Activated CD8-positive, alpha-beta memory T cell treated with anti-CD3 and anti-CD28 coated beads, Interleukin-2, amount 50 U/mL, for 48 hours (primary cell): Measurements from ENCODE around the gene CABCOCO1.

Experiments
- DNase-seq: peaks from one replicate; pipeline ENCODE4 v3.0.0-alpha.2; 2020

CABCOCO1 gene

DNA sequence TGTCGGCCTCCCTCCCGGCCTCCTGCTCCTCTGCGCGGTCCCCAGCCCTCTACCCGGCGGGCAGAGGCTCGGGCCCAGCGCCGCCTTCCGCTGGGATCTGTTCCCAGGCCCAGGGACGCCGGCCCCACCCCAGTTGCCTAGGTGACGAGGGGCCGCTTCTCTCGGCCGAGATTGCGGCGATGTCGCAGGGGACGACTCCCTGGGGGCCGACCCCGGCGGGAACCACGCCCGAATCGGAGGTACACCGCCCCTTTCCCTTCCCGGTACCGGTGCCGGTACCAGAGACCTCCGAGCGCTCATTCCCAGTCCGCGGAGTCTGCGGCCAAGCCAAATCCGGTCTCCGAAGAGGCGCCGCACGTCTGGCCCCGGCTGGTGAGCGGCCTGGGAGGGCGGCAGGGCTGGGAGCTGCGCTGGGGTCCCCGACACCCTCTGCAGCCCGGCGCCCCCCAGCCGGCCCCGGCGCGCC, at the start of gene CABCOCO1:
Gene CABCOCO1 (plus strand): TSS at position 136 of the 466 bp plus-strand sequence. CDS start 44 bp downstream, at position 180.
- no peak for DNase-seq

DNA sequence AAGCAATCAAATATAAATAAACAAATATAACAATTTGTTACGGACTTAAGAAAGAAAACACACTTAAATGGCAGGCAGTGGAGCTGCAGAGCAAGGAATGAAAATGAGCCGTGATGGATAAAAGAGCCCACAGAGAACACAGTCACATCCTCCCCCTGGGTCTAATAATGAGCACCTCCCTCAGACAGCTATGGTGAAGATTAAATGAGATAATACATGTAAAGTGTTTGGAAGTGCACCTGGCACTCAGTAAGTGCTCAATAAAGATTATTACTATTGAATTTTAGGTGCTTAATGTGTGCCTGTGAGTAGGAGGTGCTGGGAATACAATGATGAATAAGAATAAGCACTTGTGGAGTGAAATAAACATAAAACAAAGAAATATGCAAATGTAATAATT, 49.1 kb upstream of the CABCOCO1 start:
- DNase-seq, result no peak

- DNase-seq, result no peak
Observed at GRCh38 chr10:61616611-61617010, 46.1 kb upstream of the CABCOCO1 start.

DNA sequence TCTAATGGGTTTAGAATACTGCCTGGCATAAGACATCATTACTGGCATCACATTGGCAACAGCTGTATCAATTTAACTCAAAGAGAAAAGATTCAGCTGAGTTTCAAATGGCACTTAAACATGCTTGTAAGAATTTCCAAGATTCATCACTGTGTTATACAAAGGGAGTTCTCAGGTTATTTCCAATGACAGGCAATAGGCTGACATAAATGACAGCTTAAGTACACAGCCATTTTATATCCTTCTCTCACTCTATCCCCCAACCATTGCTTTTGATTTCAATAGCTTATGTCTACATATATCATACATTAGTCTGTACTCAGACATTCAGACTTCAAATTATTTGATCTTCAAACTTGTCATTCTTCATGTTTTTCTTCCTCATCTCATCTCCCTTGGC, 45.5 kb upstream of the CABCOCO1 start:
- no peak for DNase-seq

- DNase-seq, result no peak
Observed at GRCh38 chr10:61617586-61617985, 45.1 kb upstream of the CABCOCO1 start.

GRCh38 chr10:61618388-61618961, 44.3 kb upstream of the CABCOCO1 start:
- DNase-seq, result no peak

DNA sequence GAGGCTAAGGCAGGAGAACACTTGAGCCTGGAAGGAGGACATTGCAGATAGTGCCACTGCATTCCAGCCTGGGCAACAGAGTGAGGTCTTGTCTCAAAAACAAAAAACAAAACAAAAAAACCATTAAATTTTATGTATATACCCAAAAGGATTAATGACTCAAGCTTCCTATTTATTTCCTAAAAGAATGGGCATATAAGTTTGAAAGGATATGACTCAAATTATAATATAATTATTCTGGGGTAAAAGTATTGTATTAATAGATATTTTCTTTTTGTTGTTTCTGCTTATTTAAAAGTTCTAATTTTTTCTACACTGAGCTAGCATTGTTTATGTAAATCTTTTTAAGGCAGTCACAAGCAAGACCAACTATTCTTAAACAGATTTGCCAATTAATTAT, 42.2 kb upstream of the CABCOCO1 start:
- no peak for DNase-seq

DNA sequence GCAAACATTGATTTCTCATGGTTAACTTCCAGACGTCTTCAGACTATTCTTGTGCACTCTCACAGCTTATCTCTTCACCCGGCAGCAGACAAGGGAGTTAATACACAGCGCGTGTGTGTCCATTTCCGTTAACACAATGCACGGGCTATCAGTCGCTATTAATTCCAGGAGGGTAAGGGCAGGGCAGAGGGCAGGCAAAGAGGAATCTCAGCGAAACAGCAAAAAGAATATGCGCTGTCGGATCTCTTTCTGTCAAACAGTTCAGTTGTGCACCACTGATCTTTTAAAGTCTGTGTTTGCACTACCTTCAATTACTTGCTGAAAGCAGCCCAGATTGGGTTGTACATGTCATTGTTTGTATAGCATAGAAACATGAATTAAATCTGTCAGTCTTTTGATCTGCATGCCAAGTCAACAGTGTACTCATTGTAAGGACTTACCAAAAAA, 41.1 kb upstream of the CABCOCO1 start:
- no peak for DNase-seq

DNA sequence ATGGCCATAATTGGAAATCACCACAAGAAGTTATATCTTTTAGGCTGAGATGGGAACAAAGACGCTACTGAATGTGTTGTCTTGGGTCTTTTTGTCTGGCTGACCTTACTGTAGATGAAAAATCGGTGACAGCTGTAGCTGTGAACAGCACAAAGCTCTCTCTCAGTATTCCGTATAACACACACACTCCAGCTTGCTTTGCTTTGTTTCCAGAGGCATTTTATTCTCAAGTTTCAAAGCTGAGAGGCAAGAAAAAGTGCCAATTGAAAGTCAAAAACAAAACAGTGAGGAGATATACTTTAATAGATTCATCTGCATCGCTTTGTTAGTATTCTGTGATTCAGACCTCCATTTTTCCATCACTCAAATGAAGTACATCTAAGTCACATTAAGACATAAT, 39.6 kb upstream of the CABCOCO1 start:
- DNase-seq, result no peak

DNA sequence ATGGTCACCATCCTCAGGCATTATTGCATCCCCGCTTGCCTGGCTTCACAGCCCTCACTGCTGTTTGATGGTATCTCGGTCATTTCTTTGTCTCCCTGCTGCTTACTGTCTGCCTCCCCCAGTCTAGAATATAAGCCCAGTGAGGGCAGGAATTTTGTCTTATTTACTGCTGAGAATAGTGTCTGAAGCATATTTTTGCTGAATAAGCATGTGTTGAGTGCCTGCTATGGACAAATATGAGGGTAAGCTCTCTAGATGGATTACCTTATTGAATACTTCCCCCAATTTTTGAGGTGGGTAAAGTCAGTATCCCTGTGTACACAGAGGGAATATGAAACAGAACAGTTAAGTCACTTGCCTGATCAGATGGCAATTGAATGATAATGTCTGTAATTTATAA, 36.5 kb upstream of the CABCOCO1 start:
- no peak for DNase-seq

GRCh38 chr10:61627266-61627665, 35.5 kb upstream of the CABCOCO1 start:
- no peak for DNase-seq

DNA sequence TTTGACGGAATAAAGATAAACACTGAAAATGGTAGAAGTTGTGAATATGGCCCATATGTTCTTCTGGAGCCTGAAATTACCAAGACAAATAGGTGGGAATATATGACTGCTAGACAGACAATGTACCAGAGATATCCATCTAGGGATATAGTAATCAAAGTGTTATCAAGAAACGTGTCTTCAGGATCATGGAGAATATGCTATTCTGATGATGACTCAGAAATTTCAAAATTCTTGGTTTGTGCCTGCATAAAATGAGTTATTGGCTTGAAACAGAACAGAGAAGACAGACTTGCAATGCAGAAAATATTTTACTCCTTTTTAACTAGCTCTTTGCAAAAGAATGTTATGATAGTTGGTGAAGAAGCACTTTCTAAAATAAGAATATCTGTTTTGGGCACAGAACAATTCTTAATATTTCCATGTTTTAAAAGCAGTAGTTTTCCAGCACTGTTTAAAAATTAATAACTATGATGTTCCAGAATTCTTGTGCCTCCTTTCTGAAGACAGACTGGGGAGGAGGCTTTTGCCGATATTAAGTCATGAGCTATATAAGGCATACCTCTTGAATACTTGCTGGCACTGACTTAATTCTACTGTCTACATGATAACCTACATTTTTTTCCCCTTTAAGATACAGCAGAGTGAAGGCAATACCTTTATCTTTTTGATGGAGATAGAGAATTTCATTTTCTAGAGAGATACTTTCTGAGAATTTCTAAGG, 34.4 kb upstream of the CABCOCO1 start:
- no peak for DNase-seq

- no peak for DNase-seq
Observed at GRCh38 chr10:61628875-61629513, 33.7 kb upstream of the CABCOCO1 start.

- DNase-seq, result no peak
Observed at GRCh38 chr10:61629576-61629975, 33.2 kb upstream of the CABCOCO1 start.

GRCh38 chr10:61632057-61632670, 30.6 kb upstream of the CABCOCO1 start:
- DNase-seq, result no peak

DNA sequence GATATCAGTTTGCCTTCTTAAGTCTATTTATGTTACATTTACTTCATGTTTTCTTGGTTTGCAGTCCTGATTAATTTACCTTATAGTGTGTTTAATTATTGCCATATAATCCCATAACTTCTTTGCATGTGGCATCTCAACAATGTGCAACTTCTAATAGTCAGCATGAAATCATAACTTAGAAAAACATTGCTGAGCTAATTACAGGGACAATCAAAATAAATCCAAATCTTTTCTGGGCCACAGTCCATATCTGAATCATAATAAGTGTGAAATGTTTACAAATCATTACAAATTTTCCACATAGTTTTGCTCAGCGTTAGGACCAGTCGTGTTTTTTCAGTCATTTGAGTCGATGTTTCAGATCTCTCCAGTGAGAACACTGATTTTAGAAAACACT, 29.1 kb upstream of the CABCOCO1 start:
- DNase-seq, result no peak

DNA sequence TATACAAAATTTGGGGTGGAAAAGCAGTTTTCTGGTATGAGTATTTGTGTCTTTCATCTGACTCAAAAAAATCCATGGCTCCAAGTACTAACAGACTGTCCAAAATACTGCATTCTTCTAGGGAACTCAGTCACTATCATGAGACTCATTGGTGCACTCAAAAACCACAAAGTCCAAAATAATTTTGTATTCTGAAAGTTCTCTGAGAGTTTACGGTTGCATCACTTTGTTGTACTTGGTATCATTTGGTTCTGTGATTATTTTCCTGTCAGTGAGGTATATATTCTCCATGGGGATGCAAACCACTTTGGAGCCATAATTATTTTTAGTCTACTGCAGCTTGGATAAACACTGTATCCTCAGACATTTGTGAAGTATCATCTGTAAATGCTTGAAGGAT, 28.0 kb upstream of the CABCOCO1 start:
- DNase-seq, result no peak

DNA sequence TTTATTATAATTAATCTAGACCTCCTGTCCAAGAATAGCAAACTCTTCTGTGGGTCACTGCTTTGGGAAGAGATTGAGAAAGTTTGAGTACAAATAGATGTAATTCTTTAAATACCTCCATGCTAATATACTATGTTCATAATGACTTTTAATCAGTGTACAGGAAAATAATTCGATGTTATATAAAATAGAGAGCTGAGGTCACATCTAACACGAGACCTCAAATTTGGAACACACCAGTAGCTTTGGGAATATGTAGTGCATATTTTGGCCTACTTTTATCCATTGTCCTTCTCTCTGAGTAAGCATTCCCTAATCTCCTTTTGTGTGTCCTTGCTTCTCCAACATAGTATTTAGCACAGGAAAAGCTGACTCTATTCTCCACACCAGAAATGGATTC, 27.3 kb upstream of the CABCOCO1 start:
- no peak for DNase-seq

GRCh38 chr10:61635932-61636331, 26.8 kb upstream of the CABCOCO1 start:
- DNase-seq, result no peak

GRCh38 chr10:61639952-61640351, 22.8 kb upstream of the CABCOCO1 start:
- no peak for DNase-seq

- no peak for DNase-seq
Observed at GRCh38 chr10:61640856-61641255, 21.9 kb upstream of the CABCOCO1 start.

- DNase-seq, result no peak
Observed at GRCh38 chr10:61642150-61642571, 20.6 kb upstream of the CABCOCO1 start.

- no peak for DNase-seq
Observed at GRCh38 chr10:61642676-61643075, 20.1 kb upstream of the CABCOCO1 start.

DNA sequence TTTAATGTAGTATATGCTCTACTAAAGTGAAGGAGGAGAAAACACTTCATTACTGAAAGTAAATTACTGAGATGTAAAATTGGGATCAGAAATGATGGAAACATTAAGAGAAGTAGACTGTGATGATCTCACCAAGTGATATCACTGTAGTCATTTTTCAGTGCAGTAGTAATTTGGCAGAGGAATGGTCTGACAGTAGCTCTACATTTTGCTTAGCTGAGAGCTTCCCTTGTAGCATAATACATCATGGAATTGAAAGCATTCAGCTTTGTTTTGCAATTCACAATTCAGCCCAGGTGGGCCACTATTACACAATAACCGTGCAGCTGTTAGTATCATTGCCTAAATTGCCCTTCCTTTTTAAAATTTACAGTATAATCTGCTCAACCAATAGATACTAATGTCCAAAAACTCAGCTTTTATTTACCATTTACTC, 19.4 kb upstream of the CABCOCO1 start:
- no peak for DNase-seq
